A549 treated with AZD9567 at 1 μM for 4 hours (cell line): Measurements from ENCODE around the gene TIMD4. TPM values are rescaled to one million over a fixed set of nuclear protein-coding genes. Genes with fewer than 3 reads are reported as not detected.

Experiments used
- total RNA-seq: library from RNA; stranded (reverse); fragments of 200-300 nt; extraction: Qiagen RNA extraction; gene quantifications from 5 replicates; pipeline ENCODE4 v1.2.3, GENCODE V29; 2022; ENCODE audit not compliant: insufficient read depth

TIMD4 gene
- total RNA-seq = 0.97 to 2.5 TPM (median 1.1 TPM) in 5 replicates

GRCh38 chr5:156963125-156963524 is at the start of gene TIMD4:
Gene TIMD4 (minus strand): TSS chr5:156963226. CDS start chr5:156963198, 28 bp downstream.

Other genes starting within 250 kb of the TIMD4 start
- gene PPP1R2B, start 112.9 kb downstream of the TIMD4 start, total RNA-seq = 0.06 to 0.17 TPM (median 0.15 TPM) in 4 of 5 replicates, not detected in the other
- 21.1 to 25.1 TPM (median 22.4 TPM) in 5 replicates for gene HAVCR1, start 95.9 kb upstream of the TIMD4 start, total RNA-seq
- 0.14 to 0.32 TPM (median 0.20 TPM) in 4 of 5 replicates, not detected in the other for gene HAVCR2, start 145.8 kb upstream of the TIMD4 start, total RNA-seq
- 10.7 to 16.6 TPM (median 15.3 TPM) in 5 replicates for gene MED7, start 179.6 kb upstream of the TIMD4 start, total RNA-seq
- not detected in 5 replicates for gene GARIN3, start 203.0 kb upstream of the TIMD4 start, total RNA-seq
- 0.05 to 0.09 TPM (median 0.09 TPM) in 4 of 5 replicates, not detected in the other for gene ITK, start 217.6 kb upstream of the TIMD4 start, total RNA-seq